Adrenal gland (tissue), 12 donors: ENCODE results near the gene G3BP2. TPM values are rescaled to one million over a fixed set of nuclear protein-coding genes. Genes with fewer than 3 reads are reported as not detected.

Experiments
- DNase-seq, 7 donors: peaks; one replicate each; pipeline ENCODE4 v3.0.0-alpha.2; 2019 to 2020
- H3K27ac ChIP-seq, 5 donors: fragments of 200-600 bp; sonication (generic) in 4 of 5; 1 replicate in 3 of 5; 2 replicates in 2 of 5; pipeline versions ENCODE4 v1.5.1 to v1.8.0; 2016 to 2020; ENCODE audit warnings: mild to moderate bottlenecking in 1 of 5
- H3K27me3 ChIP-seq: fragments of 200-600 bp; 2 replicates; pipeline ENCODE4 v1.8.0; 2021
- H3K36me3 ChIP-seq, 2 donors: fragments of 200-600 bp; replicated peaks in 1 of 2; 1 replicate in 1 of 2; 2 replicates in 1 of 2; pipeline versions ENCODE4 v1.5.1 to v1.8.0; 2018 to 2022
- H3K4me1 ChIP-seq, 2 donors: fragments of 200-600 bp; replicated peaks in 1 of 2; 1 replicate in 1 of 2; 2 replicates in 1 of 2; pipeline versions ENCODE4 v1.5.1 to v1.8.0; 2018 to 2021
- H3K4me3 ChIP-seq, 4 donors: fragments of 200-600 bp; sonication (generic) in 3 of 4; one replicate each; pipeline ENCODE4 v1.5.1; 2016 to 2018
- H3K9me3 ChIP-seq, 3 donors: fragments of 200-600 bp; sonication (generic) in 1 of 3; replicated peaks in 1 of 3; 1 replicate in 2 of 3; 2 replicates in 1 of 3; pipeline versions ENCODE4 v1.5.1 to v1.8.0; 2016 to 2021
- CTCF ChIP-seq, 6 experiments: fragments of 450-650 bp in 4 of 6; fragments of 200-600 bp in 2 of 6; sonication (generic) in 1 of 6; IDR thresholded peaks; 1 replicate in 5 of 6; 2 replicates in 1 of 6; pipeline versions ENCODE4 v1.5.1 to v1.8.0; 2016 to 2021; ENCODE audit warnings: antibody characterized with exemption in 6 of 6, mild to moderate bottlenecking in 2 of 6, moderate library complexity in 1 of 6
- POLR2A ChIP-seq, 2 donors: fragments of 450-650 bp; IDR thresholded peaks; one replicate each; pipeline ENCODE4 v1.6.1; 2017; ENCODE audit warnings: antibody characterized with exemption in 2 of 2, mild to moderate bottlenecking in 2 of 2, moderate library complexity in 1 of 2
- WGBS, 4 donors: extraction: QIAGEN DNeasy Blood & Tissue Kit in 2 of 4; methylation state at CpG; one replicate each; pipeline versions ENCODE4 v1.1.5 to v1.1.7; 2013 to 2017; 5-methylcytosine and 5-hydroxymethylcytosine counted together
- intact Hi-C, 2 donors: fragments of 100-400 bp; cut with DNase I; formaldehyde crosslinking; loops; one replicate each; pipeline versions ENCODE4 v1.14.1 to v1.15.0; 2022 to 2023
- polyA plus RNA-seq, 3 donors: library from polyadenylated mRNA; stranded (reverse); fragments of 200-250 nt in 2 of 3; fragments of 350-450 nt in 1 of 3; fragmentation: Illumina TruSeq in 1 of 3; extraction: RNeasy Lipid Tissue Mini Kit (QIAGEN cat#74804) in 1 of 3; gene quantifications; one replicate each; pipeline ENCODE4 v1.2.3, GENCODE V29; 2013 to 2014
- total RNA-seq, 9 donors: library from RNA; depleted of rRNA in 4 of 9; stranded (reverse); fragments of >200 nt in 4 of 9; fragments of 120-200 nt in 1 of 9; fragmentation: NEBNext Ultra II Directional in 1 of 9; extraction: Animal tissue kit (Norgen Biotek cat#: 25700) in 1 of 9; gene quantifications; one replicate each; pipeline versions ENCODE4 v1.1.0 to v1.2.4, GENCODE V29; 2013 to 2023
- donor health status: healthy with polysubstance abuse.
- donor health status: Bipolar disorder and iron deficiency.
- donor health status: DM: yes; HTN: yes; CAD: no.
- donor health status: DM: no; HTN: no; CAD: no.
- donor health status: DM: no; HTN: no; CAD: no.
- donor health status: DM: yes; HTN: yes; CAD: no.

Gene G3BP2
- total and polyA plus RNA-seq, 12 donors = 10.0 to 215 (median 114) TPM

- no peaks in the 10 kb centered on the region for H3K36me3 ChIP-seq
- H3K4me3 ChIP-seq = no peak overlapping the region
- peaks cover 7 to 8% of the 10 kb centered on the region in 2 donors for H3K4me1 ChIP-seq
- intact Hi-C loops = loop anchor here (5.0 to 10.0 kb wide), 2 partner anchors 39 to 46 kb away; partner anchors contain the start of gene USO1 (in 1 of the 2)
- H3K27ac ChIP-seq = no peak overlapping the region
- DNase-seq = no peak
- H3K9me3 ChIP-seq = no peaks in the 10 kb centered on the region
- H3K27me3 ChIP-seq = no peaks in the 10 kb centered on the region
- TF ChIP-seq POLR2A (IDR thresholded peaks at IDR 0.05) = no peak
- no peak for TF ChIP-seq CTCF (IDR thresholded peaks at IDR 0.05)
Observed at GRCh38 chr4:75678473-75678872, 5.3 kb upstream of the G3BP2 start.

DNA sequence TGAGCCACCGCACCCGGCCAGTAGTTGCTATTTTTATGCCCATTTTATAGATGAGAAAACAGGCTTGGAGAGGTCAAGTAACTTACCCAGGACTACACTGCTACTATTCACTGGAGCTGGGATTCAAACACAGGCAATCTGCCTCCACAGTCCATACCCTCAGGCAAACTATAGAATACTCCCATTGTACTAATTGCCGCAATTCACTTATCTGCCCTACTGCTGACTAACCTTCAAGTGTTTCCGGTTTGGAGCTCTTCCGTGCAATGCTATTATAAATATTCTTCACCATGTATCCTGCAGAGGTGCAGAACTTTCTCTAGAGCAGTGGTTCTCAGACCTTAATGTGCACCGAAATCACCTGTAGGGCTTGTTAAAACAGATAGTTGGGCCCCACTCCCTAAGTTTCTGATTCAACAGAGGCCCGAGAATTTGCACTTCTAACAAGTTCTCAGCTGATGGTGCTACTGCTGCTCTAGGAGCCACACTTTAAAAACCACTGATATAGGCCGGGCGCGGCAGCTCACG, 1.9 kb upstream of the G3BP2 start:
- no peak for TF ChIP-seq CTCF (IDR thresholded peaks at IDR 0.05)
- no peak for TF ChIP-seq POLR2A (IDR thresholded peaks at IDR 0.05)
- H3K27me3 ChIP-seq = no peaks in the 10 kb centered on the region
- H3K4me1 ChIP-seq = peaks cover 13 to 27% of the 10 kb centered on the region in 2 donors
- no peak overlapping the region for H3K4me3 ChIP-seq
- intact Hi-C loops = loop anchor here (5.0 to 10.0 kb wide), 2 partner anchors 42 to 50 kb away; partner anchors contain the start of gene USO1 (in 1 of the 2)
- 92 to 96% (median 95%) methylated on average over 11 of the region's 11 CpGs for WGBS, 4 donors
- H3K27ac ChIP-seq = no peak overlapping the region
- no peaks in the 10 kb centered on the region for H3K9me3 ChIP-seq
- no peaks in the 10 kb centered on the region for H3K36me3 ChIP-seq
- DNase-seq = no peak

GRCh38 chr4:75673959-75674328, 733 bp upstream of the G3BP2 start:
- TF ChIP-seq POLR2A (IDR thresholded peaks at IDR 0.05) = no peak
- TF ChIP-seq CTCF (IDR thresholded peaks at IDR 0.05) = no peak
- no peaks in the 10 kb centered on the region for H3K27me3 ChIP-seq
- H3K4me3 ChIP-seq = peak overlapping the region in 2 of 4 donors; percentile 36 to 76
- intact Hi-C loops = loop anchor here in 1 of 2 donors (10.0 kb wide), 1 partner anchor 51 kb away; the partner anchor contains the start of gene USO1
- WGBS, 4 donors = 19 to 31% (median 23%) methylated on average over 5 of the region's 5 CpGs
- peaks cover 13 to 30% of the 10 kb centered on the region in 2 donors for H3K4me1 ChIP-seq
- H3K9me3 ChIP-seq = no peaks in the 10 kb centered on the region
- no peaks in the 10 kb centered on the region for H3K36me3 ChIP-seq
- H3K27ac ChIP-seq = peak overlapping the region; percentile 85 to 98 (median 96)
- DNase-seq = peak in 4 of 7 donors; percentile 19 to 37 (median 28)

GRCh38 chr4:75672461-75673026, 667 bp downstream of the G3BP2 start:
- TF ChIP-seq POLR2A (IDR thresholded peaks at IDR 0.05) (peak in 1 of 2 donors; percentile 28), CTCF (IDR thresholded peaks at IDR 0.05) (no peak)
- Histone ChIP-seq H3K4me3 (peak overlapping the region; percentile 76 to 99 (median 83)), H3K36me3 (no peaks in the 10 kb centered on the region), H3K4me1 (peaks cover 13 to 36% of the 10 kb centered on the region in 2 donors), H3K27me3 (no peaks in the 10 kb centered on the region), H3K27ac (peak overlapping the region; percentile 89 to 98 (median 96)), H3K9me3 (no peaks in the 10 kb centered on the region)
- peak; percentile 68 to 86 (median 77) for DNase-seq
- WGBS, 4 donors = 0 to 1% (median 0%) methylated on average over 22 to 44 of the region's 44 CpGs
- intact Hi-C loops = loop anchor here in 1 of 2 donors (10.0 kb wide), 1 partner anchor 52 kb away; the partner anchor contains the start of gene USO1
